PFSK-1 (cell line): ENCODE data around the gene TNFAIP2.

Source experiments
- TAF1 ChIP-seq: IDR thresholded peaks from 2 replicates; pipeline ENCODE4 v1.6.1; 2012; ENCODE audit warnings: low read length, control low read depth, borderline replicate concordance; ENCODE audit not compliant: insufficient read depth
- TF ChIP-seq, protein P1 (sequence below), 2 experiments: IDR thresholded peaks; 2 replicates each; pipeline versions ENCODE4 v1.6.1 to v1.8.0; 2011 to 2012; ENCODE audit warnings: low read depth in 2 of 2, low read length in 2 of 2, control low read depth in 1 of 2, inconsistent platforms in 1 of 2, mild to moderate bottlenecking in 1 of 2, moderate library complexity in 1 of 2; ENCODE audit not compliant: insufficient read depth in 1 of 2

DNA sequence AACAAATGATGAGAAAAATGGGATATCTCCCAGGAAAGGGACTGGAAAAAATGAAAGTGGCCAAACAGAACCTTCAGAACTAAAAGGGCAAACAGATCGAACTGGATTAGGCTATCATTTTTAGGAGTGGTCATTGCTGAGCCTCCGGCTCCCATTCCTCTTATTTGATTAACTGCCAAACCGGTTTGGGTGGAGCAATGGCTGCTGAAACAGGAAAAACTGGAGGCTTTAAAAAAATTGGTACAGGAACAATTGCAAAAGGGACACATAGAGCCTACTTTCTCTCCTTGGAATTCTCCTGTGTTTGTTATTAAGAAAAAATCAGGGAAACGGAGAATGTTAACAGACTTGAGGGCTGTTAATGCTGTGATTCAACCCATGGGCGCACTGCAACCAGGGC lies 49.7 kb downstream of the TNFAIP2 start:
- no peak for TF ChIP-seq TAF1
- TF ChIP-seq, protein P1, sequence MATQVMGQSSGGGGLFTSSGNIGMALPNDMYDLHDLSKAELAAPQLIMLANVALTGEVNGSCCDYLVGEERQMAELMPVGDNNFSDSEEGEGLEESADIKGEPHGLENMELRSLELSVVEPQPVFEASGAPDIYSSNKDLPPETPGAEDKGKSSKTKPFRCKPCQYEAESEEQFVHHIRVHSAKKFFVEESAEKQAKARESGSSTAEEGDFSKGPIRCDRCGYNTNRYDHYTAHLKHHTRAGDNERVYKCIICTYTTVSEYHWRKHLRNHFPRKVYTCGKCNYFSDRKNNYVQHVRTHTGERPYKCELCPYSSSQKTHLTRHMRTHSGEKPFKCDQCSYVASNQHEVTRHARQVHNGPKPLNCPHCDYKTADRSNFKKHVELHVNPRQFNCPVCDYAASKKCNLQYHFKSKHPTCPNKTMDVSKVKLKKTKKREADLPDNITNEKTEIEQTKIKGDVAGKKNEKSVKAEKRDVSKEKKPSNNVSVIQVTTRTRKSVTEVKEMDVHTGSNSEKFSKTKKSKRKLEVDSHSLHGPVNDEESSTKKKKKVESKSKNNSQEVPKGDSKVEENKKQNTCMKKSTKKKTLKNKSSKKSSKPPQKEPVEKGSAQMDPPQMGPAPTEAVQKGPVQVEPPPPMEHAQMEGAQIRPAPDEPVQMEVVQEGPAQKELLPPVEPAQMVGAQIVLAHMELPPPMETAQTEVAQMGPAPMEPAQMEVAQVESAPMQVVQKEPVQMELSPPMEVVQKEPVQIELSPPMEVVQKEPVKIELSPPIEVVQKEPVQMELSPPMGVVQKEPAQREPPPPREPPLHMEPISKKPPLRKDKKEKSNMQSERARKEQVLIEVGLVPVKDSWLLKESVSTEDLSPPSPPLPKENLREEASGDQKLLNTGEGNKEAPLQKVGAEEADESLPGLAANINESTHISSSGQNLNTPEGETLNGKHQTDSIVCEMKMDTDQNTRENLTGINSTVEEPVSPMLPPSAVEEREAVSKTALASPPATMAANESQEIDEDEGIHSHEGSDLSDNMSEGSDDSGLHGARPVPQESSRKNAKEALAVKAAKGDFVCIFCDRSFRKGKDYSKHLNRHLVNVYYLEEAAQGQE (IDR thresholded peaks at IDR 0.05; ENCODE audit: insufficient read depth in 1 of 2, low read depth in 2 of 2, low read length in 2 of 2): no peak
